ENCODE measurements around the gene FBXO24. TPM values are rescaled to one million over a fixed set of nuclear protein-coding genes. Genes with fewer than 3 reads are reported as not detected.
A peak's percentile ranks its signal among the peaks of the same experiment; 100 is the strongest.

The FBXO24 gene
- total RNA-seq, 1 experiment from 2014 or later = 0.75 TPM

DNA sequence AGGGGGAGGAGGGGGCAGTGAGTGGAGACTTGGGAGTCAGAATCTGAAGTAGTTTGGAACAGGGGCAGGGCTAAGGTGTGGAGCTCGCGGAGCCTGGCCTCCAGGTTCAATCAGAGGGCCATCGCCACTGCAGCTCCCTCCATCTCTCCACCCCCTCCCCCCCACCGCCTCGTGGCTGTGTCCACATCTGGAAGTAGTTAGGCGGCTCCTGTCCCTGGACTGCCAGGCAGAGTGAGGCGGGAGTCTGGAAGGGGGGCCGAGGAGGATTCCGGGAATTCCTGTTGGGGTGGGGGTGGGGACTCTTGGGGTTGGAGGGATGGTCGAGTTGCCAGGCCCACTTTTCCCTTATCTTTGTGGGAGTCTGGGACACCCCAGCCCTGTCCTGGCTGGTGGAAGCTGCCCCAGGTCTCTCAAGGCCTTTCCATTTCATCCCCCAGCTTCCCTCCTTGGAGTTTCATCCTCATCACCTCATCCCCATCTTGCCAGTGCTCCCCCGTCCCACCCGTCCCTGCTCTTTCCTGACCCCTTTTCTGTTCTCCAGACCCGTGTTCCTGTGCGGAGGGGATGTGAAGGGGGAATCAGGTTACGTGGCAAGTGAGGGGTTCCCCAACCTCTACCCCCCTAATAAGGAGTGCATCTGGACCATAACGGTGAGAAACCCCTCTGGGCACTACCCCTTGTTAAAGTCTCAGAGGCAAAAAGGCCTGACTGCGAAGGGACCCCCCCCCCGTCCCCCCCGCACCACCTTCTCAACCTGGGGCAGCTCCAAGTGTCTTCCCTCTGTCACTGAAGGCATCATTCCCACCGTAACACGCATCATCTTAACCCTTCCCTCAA, 17.0 kb downstream of the FBXO24 start:
- Histone ChIP-seq H3K27me3 (replicated peaks; ENCODE audit: insufficient read depth, low read depth, low read length, poor library complexity) (no peaks in the 10 kb centered on the region), H3K27ac (ENCODE audit: low read depth, low read length, poor library complexity, severe bottlenecking) (peak overlapping the region; percentile 56), H3K36me3 (ENCODE audit: insufficient read depth, low read length, poor library complexity, severe bottlenecking) (peaks cover 3% of the 10 kb centered on the region), H3K9me3 (ENCODE audit: low read depth, low read length, poor library complexity, severe bottlenecking) (no peaks in the 10 kb centered on the region), H3K4me1 (ENCODE audit: insufficient read depth, low read length, poor library complexity, severe bottlenecking) (peaks cover 13% of the 10 kb centered on the region), H3K4me3 (ENCODE audit: low read depth, low read length, poor library complexity, severe bottlenecking) (peak overlapping the region; percentile 69)
- peak; percentile 80 for DNase-seq (ENCODE audit: low spot score)
- ChIA-PET POLR2A (ENCODE audit: low non-redundant PET) (interaction anchor here (0.6 to 0.9 kb wide), 3 partner anchors 17 to 331 kb away, joined by 3 to 23 read pairs (median 3); partner anchors contain the start of gene FBXO24), CTCF (interaction anchor here (0.6 kb wide), 1 partner anchor 102 kb away, joined by 10 read pairs; no protein-coding TSS in a partner anchor)
- no peak for TF ChIP-seq EZH2 (IDR thresholded peaks at IDR 0.05; ENCODE audit: borderline replicate concordance, low read depth, low read length, poor library complexity, severe bottlenecking)
- TF ChIP-seq CTCF (conservative IDR thresholded peaks at IDR 0.05; ENCODE audit: low read depth, low read length) = no peak
- intact Hi-C loops (cut with micrococcal nuclease; ENCODE audit: unreplicated experiment) = loop anchor here (5.0 kb wide), 1 partner anchor 89 kb away; the partner anchor contains the start of gene GIGYF1
- BruUV-seq (replicated peaks) = no TSS peak

GRCh38 chr7:100603726-100604027, 17.5 kb downstream of the FBXO24 start:
- ChIA-PET CTCF (no interaction called here), POLR2A (ENCODE audit: low non-redundant PET) (interaction anchor here (0.9 kb wide), 1 partner anchor 17 kb away, joined by 3 read pairs; the partner anchor contains the start of gene FBXO24)
- Histone ChIP-seq H3K4me3 (ENCODE audit: low read depth, low read length, poor library complexity, severe bottlenecking) (peak overlapping the region; percentile 69), H3K4me1 (ENCODE audit: insufficient read depth, low read length, poor library complexity, severe bottlenecking) (peaks cover 13% of the 10 kb centered on the region), H3K36me3 (ENCODE audit: insufficient read depth, low read length, poor library complexity, severe bottlenecking) (peaks cover 3% of the 10 kb centered on the region), H3K9me3 (ENCODE audit: low read depth, low read length, poor library complexity, severe bottlenecking) (no peaks in the 10 kb centered on the region), H3K27me3 (replicated peaks; ENCODE audit: insufficient read depth, low read depth, low read length, poor library complexity) (no peaks in the 10 kb centered on the region), H3K27ac (ENCODE audit: low read depth, low read length, poor library complexity, severe bottlenecking) (peak overlapping the region; percentile 56)
- peak; percentile 52 for DNase-seq (ENCODE audit: low spot score)
- no TSS peak for BruUV-seq (replicated peaks)
- no peak for TF ChIP-seq CTCF (conservative IDR thresholded peaks at IDR 0.05; ENCODE audit: low read depth, low read length)
- TF ChIP-seq EZH2 (IDR thresholded peaks at IDR 0.05; ENCODE audit: borderline replicate concordance, low read depth, low read length, poor library complexity, severe bottlenecking) = no peak
- intact Hi-C loops (cut with micrococcal nuclease; ENCODE audit: unreplicated experiment) = loop anchor here (5.0 kb wide), 1 partner anchor 89 kb away; the partner anchor contains the start of gene GIGYF1

GRCh38 chr7:100604028-100604975, 18.2 kb downstream of the FBXO24 start:
- POLR2A ChIA-PET (ENCODE audit: low non-redundant PET) = interaction anchor here (0.9 kb wide), 1 partner anchor 18 kb away, joined by 3 read pairs; the partner anchor contains the start of gene FBXO24
- Histone ChIP-seq H3K9me3 (ENCODE audit: low read depth, low read length, poor library complexity, severe bottlenecking) (no peaks in the 10 kb centered on the region), H3K36me3 (ENCODE audit: insufficient read depth, low read length, poor library complexity, severe bottlenecking) (peaks cover 3% of the 10 kb centered on the region), H3K4me1 (ENCODE audit: insufficient read depth, low read length, poor library complexity, severe bottlenecking) (peaks cover 13% of the 10 kb centered on the region), H3K27ac (ENCODE audit: low read depth, low read length, poor library complexity, severe bottlenecking) (peak overlapping the region; percentile 62), H3K4me3 (ENCODE audit: low read depth, low read length, poor library complexity, severe bottlenecking) (peak overlapping the region; percentile 69), H3K27me3 (replicated peaks; ENCODE audit: insufficient read depth, low read depth, low read length, poor library complexity) (no peaks in the 10 kb centered on the region)
- CTCF ChIA-PET = no interaction called here
- BruUV-seq (replicated peaks) = no TSS peak
- no peak for TF ChIP-seq EZH2 (IDR thresholded peaks at IDR 0.05; ENCODE audit: borderline replicate concordance, low read depth, low read length, poor library complexity, severe bottlenecking)
- TF ChIP-seq CTCF (conservative IDR thresholded peaks at IDR 0.05; ENCODE audit: low read depth, low read length) = peak; percentile 54
- intact Hi-C loops (cut with micrococcal nuclease; ENCODE audit: unreplicated experiment) = loop anchor here (5.0 kb wide), 1 partner anchor 88 kb away; the partner anchor contains the start of gene GIGYF1
- peak; percentile 64 for DNase-seq (ENCODE audit: low spot score)
